Measurements from ENCODE around the gene PDE6C.

DNA sequence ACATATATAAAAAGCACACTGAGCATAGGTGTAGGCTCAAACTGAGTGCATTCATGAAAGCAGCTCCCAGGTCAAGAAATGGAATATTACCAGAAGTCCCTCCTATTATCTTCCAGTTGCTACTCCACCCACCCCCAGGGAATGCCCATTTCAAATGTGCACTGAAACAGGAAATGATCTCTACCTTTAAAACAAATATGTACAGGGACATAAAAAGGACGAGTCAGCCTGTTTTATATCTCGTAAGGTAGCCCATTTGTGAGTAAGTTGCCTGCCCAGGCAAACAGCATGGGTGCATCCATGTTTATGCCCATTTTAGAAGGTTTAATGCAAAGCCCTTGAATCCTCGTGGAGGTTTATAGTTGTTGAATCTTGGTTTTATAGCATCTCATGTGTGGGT is 35.4 kb upstream of the PDE6C start:
- TF ChIP-seq, protein P1, sequence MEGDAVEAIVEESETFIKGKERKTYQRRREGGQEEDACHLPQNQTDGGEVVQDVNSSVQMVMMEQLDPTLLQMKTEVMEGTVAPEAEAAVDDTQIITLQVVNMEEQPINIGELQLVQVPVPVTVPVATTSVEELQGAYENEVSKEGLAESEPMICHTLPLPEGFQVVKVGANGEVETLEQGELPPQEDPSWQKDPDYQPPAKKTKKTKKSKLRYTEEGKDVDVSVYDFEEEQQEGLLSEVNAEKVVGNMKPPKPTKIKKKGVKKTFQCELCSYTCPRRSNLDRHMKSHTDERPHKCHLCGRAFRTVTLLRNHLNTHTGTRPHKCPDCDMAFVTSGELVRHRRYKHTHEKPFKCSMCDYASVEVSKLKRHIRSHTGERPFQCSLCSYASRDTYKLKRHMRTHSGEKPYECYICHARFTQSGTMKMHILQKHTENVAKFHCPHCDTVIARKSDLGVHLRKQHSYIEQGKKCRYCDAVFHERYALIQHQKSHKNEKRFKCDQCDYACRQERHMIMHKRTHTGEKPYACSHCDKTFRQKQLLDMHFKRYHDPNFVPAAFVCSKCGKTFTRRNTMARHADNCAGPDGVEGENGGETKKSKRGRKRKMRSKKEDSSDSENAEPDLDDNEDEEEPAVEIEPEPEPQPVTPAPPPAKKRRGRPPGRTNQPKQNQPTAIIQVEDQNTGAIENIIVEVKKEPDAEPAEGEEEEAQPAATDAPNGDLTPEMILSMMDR (IDR thresholded peaks at IDR 0.05) = no peak
- TF ChIP-seq POLR2A (IDR thresholded peaks at IDR 0.05) = no peak
